ENCODE measurements around the gene KRTAP4-2.
"Not testable (repeated sequence)": the region's sequence is repeated elsewhere in the genome, so short reads cannot be mapped to it uniquely, and the experiment has no call there.

Gene KRTAP4-2

GRCh38 chr17:41160190-41160589 is 17.8 kb downstream of the KRTAP4-2 start:
- not testable (repeated sequence) for DNase-seq

- no peak for DNase-seq
Measured at GRCh38 chr17:41153856-41154255, 24.2 kb downstream of the KRTAP4-2 start.

GRCh38 chr17:41151525-41151924 is 26.5 kb downstream of the KRTAP4-2 start:
- DNase-seq, result no peak

- DNase-seq, result no peak
Measured at GRCh38 chr17:41150026-41150425, 28.0 kb downstream of the KRTAP4-2 start.

- DNase-seq, result no peak
Measured at GRCh38 chr17:41149652-41149985, 28.4 kb downstream of the KRTAP4-2 start, which contains the start of gene KRTAP4-5. Gene KRTAP4-5 (minus strand): TSS chr17:41149825. CDS start chr17:41149767, 58 bp downstream.

- not testable (repeated sequence) for DNase-seq
Measured at GRCh38 chr17:41148971-41149651, 28.9 kb downstream of the KRTAP4-2 start.

GRCh38 chr17:41147531-41148204 is 30.4 kb downstream of the KRTAP4-2 start:
- DNase-seq, result no peak

- no peak for DNase-seq
Measured at GRCh38 chr17:41145261-41145660, 32.8 kb downstream of the KRTAP4-2 start.

- no peak for DNase-seq
Measured at GRCh38 chr17:41144846-41145245, 33.2 kb downstream of the KRTAP4-2 start.

GRCh38 chr17:41141361-41141760 is 36.7 kb downstream of the KRTAP4-2 start:
- no peak for DNase-seq

- DNase-seq, result peak; percentile 21
Measured at GRCh38 chr17:41140360-41141131, 37.5 kb downstream of the KRTAP4-2 start, which contains the start of gene KRTAP4-6. Gene KRTAP4-6 (minus strand): TSS chr17:41140544. CDS start chr17:41140487, 57 bp downstream.

GRCh38 chr17:41139865-41140264 is 38.2 kb downstream of the KRTAP4-2 start:
- DNase-seq, result not testable (repeated sequence)

GRCh38 chr17:41133880-41134735 is 43.9 kb downstream of the KRTAP4-2 start:
- DNase-seq, result no peak

- DNase-seq, result no peak
Measured at GRCh38 chr17:41131979-41132378, 46.0 kb downstream of the KRTAP4-2 start.
